Suppressor macrophage (primary cell): Measurements from ENCODE around the gene USP46.
A peak's percentile ranks its signal among the peaks of the same experiment; 100 is the strongest.

ENCODE experiments used
- DNase-seq, 4 experiments: peaks; one replicate each; pipeline ENCODE4 v3.0.0-alpha.2; 2020 to 2022

The USP46 gene

GRCh38 chr4:52617336-52618020 lies 41.6 kb downstream of the USP46 start:
- DNase-seq = no peak

DNA sequence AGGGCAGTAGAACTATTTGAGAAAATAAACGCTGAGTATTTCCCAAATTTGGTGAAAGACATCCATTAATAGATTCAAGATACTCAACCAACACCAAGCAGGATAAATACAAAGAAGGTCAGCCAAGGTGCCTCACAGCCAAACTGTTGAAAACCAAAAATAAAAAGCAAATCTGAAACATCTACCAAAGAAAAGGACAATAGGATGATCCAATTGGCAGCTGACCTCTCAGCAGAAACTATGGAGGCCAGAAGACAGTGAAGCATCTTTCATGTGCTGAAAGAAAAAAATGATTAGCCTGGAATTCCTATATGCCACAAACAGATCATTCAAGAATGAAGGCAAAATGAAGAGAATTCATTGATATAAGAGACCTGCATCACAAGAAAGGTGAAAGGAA lies 44.9 kb downstream of the USP46 start:
- DNase-seq = no peak

DNA sequence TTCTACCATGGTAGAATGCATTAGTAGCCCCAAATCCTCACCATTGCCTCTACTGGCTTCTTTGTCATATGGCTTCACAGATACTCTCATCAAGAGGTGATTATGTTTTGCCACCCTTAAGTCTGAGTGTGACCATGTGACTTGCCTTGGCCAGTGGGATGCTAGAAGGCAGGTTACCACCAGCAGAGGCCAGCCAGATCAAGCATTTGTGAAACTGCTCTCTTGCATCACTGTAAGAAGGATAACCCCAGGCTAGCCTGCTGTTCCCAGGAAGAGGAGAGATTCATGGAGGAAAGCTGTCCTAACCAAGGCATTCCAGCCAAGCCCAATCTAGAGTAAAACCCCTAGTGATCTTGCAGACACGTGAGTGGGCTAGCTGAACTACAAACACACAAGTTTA lies 46.8 kb downstream of the USP46 start:
- no peak for DNase-seq

DNA sequence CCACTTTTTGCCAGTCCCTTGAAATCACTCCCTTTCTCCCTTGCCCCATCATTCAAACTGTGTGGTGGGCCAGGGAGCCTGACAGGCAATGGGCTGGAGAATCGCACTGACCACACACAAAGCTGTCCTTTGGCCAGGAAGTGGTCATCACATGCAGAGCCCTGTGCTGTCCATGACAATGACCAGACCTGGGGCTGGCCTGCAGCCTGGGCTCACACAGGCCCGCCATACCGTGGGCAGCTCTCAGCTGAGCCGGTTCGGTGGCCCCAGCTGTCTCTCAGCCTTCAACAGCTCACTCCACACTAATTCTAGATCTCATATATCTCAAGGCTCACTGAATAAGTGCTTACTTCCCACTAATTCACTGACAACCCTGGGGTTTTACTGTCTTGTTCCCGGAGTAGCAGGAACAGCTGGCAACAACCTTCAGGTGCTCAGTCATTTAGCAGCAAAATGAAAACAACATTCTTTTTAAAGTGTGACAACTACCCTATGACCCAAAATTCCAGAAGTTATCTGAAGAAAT lies 48.0 kb downstream of the USP46 start:
- no peak for DNase-seq

- DNase-seq = no peak
Measured at GRCh38 chr4:52606726-52607125, 52.4 kb downstream of the USP46 start.

DNA sequence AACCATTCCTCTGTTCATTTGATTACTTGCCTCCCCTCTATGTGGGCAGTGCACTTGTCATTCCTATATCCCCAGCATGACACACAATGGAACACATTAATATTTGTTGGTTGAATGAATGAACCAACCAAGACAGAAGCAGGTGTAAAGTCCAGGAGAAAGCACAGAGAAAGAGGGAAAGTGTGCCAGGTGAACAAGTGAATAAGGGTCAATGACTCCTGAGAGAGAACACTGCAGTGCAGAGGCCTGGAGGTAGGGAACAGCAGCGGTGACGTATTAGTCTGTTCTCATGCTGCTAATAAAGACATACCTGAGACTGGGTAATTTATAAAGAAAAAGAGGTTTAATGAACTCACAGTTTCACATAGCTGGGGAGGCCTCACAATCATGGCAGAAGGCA lies 53.1 kb downstream of the USP46 start:
- no peak for DNase-seq

DNA sequence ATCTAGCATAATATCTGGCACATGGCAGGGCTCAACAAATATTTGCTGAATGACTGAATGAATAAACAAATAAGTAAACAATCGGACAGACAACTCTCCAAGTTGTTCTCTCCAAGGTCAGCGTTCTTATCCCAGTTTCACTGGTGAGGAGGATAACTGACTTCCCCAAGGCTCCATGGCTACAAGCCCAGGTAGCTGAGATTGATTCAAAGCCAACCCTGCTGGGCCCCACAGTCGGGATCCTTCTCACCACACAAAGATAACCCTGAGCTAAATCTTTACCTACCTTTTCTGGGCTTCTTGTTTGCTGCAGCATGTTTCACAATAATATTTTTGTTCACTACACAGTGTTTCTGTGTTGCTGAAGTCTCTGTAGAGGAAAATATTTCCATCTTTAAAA lies 54.9 kb downstream of the USP46 start:
- DNase-seq = no peak

GRCh38 chr4:52600275-52600674 lies 58.8 kb downstream of the USP46 start:
- no peak for DNase-seq

DNA sequence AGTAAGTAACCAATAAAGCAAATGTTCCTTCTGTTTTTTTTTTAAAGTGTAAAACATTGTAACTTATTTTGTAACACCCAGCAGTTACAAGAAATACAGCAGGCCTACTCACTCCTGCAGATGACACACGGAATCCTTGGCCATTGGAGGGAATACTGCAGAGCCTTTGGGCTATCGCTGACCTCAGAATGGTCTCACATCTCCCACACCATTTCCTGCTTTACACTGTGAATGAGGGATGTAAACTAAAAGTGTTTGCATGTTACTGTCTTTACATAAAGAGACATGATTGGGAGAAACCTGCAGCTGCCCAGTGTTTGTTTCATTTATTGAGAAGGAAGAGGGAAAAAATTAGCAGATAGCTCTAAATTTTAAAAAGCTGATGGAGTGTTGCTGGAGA lies 64.1 kb downstream of the USP46 start:
- peak in 1 of 4 experiments; percentile 11 for DNase-seq

DNA sequence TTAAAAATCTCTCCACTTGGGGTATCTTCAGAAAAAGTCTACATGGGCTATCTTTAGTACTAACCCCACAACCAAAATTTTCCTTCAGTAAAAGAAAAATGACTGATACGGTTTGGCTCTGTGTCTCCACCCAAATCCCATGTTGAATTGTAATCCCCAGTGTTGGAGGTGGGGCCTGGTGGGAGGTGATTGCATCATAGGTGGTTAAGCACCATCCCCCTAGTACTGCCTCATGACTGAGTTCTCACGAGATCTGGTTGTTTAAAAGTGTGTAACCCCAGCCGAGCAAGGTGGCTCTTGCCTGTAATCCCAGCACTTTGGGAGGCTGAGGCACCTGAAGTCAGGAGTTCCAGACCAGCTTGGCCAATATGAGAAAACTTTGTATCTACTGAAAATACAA lies 66.8 kb downstream of the USP46 start:
- DNase-seq = no peak

GRCh38 chr4:52588771-52589591 lies 70.1 kb downstream of the USP46 start:
- DNase-seq = no peak

GRCh38 chr4:52588097-52588496 lies 71.0 kb downstream of the USP46 start:
- DNase-seq = peak; percentile 8 to 37 (median 26)

DNA sequence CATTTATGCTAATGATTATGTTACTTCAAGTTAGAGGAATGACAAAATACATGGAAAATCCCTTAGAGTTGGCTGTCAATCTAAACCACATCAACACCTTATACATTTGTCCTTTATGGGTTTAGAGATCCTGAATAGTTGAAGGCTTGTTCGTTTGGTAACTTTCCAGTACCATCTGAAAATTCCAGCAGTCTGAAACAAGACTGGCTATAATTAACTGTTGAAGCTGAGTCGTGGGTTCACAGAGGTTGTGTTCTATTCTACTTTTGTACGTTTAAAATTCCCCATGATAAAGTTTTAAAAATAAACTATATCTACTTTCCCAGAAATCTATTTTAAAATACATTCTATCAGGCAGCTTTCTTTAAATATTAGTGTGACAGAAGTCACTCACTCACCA lies 73.0 kb downstream of the USP46 start:
- DNase-seq = no peak

DNA sequence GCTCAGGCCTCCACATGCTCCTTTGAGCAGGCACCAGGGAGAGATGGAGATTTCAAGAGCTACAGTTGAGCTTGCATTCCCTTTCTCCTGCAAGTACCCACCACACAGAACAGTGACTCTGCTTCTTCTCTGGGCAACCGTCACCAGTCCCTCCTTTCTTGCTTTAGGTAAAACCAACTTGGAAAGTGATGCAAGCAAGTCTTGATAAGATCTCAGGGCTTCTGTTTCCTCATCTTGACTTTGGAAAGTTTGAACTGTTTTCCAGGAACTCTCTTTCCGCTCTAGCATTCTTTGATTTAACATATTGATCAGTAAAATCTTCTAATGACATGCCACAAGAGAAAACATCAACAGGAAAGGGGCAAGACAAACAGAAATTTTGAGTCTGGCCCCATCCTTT lies 73.7 kb downstream of the USP46 start:
- DNase-seq = no peak

- DNase-seq = no peak
Measured at GRCh38 chr4:52579602-52580272, 79.4 kb downstream of the USP46 start.

DNA sequence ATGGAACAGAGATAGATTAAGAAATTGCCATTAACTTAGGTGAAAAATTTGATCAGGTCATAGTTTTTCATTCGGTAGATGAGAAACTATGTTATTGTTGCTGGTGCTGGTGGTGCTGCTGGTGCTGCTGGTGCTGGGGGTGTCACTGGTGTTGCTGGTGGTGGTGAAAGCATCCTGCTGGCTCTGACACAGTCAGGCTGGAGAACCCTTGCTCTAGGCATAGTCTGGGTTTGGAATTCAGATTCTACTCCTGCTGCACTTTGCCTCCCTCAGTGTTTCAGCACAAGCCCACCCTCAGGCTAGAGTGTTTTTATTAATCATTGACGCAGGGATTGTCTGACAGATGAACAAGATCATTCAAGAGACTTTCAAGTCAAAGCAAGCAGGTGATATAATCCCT lies 80.2 kb downstream of the USP46 start:
- no peak for DNase-seq

- no peak for DNase-seq
Measured at GRCh38 chr4:52577624-52577962, 81.5 kb downstream of the USP46 start.

DNA sequence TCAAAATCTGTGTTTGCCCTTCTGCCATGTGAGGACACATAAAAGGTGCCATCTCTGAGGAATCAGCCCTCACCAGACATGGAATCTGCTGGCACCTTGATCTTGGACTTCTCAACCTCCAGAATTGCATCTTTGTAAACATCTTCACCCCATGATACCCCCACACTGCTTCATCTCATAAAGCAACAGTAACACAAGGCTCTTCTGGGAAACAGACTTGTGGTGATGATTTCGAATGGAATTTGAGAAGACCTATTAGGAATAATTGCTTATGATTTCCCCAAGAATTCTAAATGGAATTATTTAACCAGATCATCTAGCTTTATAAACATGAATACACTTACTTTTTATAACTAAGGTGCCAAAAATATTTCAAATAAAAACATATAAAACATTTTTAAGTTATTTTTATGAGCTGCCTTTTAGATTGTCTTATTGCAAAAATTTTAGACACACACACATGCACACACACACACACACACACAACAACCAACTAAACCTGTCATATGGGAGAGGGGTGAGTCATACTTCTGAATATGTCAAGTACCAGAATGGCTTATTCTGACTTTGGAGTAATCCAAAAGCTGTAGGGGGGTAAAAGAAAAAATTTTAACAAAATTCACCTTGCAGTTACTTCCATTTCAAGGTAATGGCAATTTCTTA lies 82.0 kb downstream of the USP46 start:
- no peak for DNase-seq

- DNase-seq = no peak
Measured at GRCh38 chr4:52576326-52576725, 82.8 kb downstream of the USP46 start.

DNA sequence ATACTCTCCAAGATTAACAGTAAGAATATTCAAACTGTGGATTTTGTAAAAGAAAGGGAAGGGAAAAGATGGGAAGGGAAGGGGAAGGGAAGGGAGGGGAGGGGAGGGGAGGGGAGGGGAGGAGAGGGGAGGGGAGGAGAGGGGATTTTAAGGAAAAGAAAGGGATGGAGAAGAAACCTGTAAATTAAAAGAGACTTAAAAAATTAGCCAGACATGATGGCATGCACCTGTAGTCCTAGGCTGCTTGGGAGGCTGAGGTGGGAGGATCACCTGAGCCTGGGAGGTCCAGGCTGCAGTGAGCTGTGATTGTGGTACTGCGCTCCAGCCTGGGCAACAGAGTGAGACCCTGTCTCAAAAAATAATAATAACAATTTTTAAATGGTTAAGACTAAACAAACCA lies 83.7 kb downstream of the USP46 start:
- DNase-seq = no peak

GRCh38 chr4:52574036-52574435 lies 85.1 kb downstream of the USP46 start:
- no peak for DNase-seq

DNA sequence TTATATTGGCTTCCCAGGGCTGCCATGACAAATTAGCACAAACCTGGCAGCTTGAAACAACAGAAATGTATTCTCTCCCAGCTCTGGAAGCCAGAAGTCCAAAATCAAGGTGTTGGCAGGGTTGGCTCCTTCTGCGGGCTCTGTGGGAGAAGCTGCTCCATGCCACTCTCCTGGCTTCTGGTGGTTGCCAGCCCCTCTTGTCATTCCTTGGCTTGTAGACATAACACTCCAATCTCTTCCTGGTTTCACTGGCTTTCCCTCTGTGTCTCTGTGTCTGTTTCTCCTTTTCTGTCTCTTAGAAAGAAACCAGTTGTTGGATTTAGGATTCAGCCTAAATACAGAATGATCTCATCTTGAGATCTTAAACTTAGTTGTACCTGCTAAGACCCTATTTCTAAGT lies 85.5 kb downstream of the USP46 start:
- no peak for DNase-seq

GRCh38 chr4:52572936-52573485 lies 86.1 kb downstream of the USP46 start:
- DNase-seq = no peak
